Neural cell (in vitro differentiated cells): ENCODE data around the gene KIAA1210. TPM values are rescaled to one million over a fixed set of nuclear protein-coding genes. Genes with fewer than 3 reads are reported as not detected.

Source experiments
- H2AFZ ChIP-seq: fragments of 200-600, 300-800 bp; sonication (generic), shearing (Covaris generic); 2 replicates; pipeline ENCODE4 v1.6.0; 2014; ENCODE audit warnings: low read depth, mild to moderate bottlenecking, antibody characterized with exemption, low read length, moderate library complexity
- H3F3A ChIP-seq: fragments of 200-600 bp; shearing (Covaris generic); 2 replicates; pipeline ENCODE4 v1.6.1; 2016; ENCODE audit warnings: mild to moderate bottlenecking, moderate library complexity, mixed read lengths, antibody characterized with exemption, low read length; ENCODE audit not compliant: insufficient read depth, poor library complexity, severe bottlenecking
- H3K27ac ChIP-seq: fragments of 200-600, 300-800 bp; sonication (generic), shearing (Covaris generic); 2 replicates; pipeline ENCODE4 v1.5.1; 2014; ENCODE audit warnings: mild to moderate bottlenecking, low read length, moderate library complexity
- H3K27me3 ChIP-seq: fragments of 300-800, 200-600 bp; sonication (generic), shearing (Covaris generic); 2 replicates; pipeline ENCODE4 v1.6.0; 2014; ENCODE audit warnings: mild to moderate bottlenecking, low read depth, low read length, moderate library complexity; ENCODE audit not compliant: insufficient read depth
- H3K36me3 ChIP-seq: fragments of 300-800, 200-600 bp; sonication (generic), shearing (Covaris generic); 2 replicates; pipeline ENCODE4 v1.5.1; 2014; ENCODE audit warnings: mild to moderate bottlenecking, antibody characterized with exemption, low read length, moderate library complexity; ENCODE audit not compliant: insufficient read depth
- H3K4me2 ChIP-seq: fragments of 300-800, 200-600 bp; sonication (generic), shearing (Covaris generic); 2 replicates; pipeline ENCODE4 v1.6.0; 2014; ENCODE audit warnings: mild to moderate bottlenecking, low read length
- H3K4me3 ChIP-seq: fragments of 300-800, 200-600 bp; sonication (generic), shearing (Covaris generic); 2 replicates; pipeline ENCODE4 v1.5.1; 2014; ENCODE audit warnings: mild to moderate bottlenecking, low read length, moderate library complexity
- H3K79me2 ChIP-seq: fragments of 200-600 bp; shearing (Covaris generic); replicated peaks from 2 replicates; pipeline ENCODE4 v1.6.0; 2014; ENCODE audit warnings: mild to moderate bottlenecking, low read length, moderate library complexity; ENCODE audit not compliant: insufficient read depth
- H3K9ac ChIP-seq: fragments of 300-800, 200-600 bp; sonication (generic), shearing (Covaris generic); 2 replicates; pipeline ENCODE4 v1.6.1; 2016; ENCODE audit warnings: mild to moderate bottlenecking, low read length, mixed read lengths
- H3K9me2 ChIP-seq: fragments of 200-600 bp; shearing (Covaris generic); 2 replicates; pipeline ENCODE4 v1.6.1; 2016; ENCODE audit warnings: mild to moderate bottlenecking, low read length, mixed read lengths; ENCODE audit not compliant: insufficient read depth
- H3K9me3 ChIP-seq: fragments of 200-600, 300-800 bp; sonication (generic), shearing (Covaris generic); 2 replicates; pipeline ENCODE4 v1.6.1; 2016; ENCODE audit warnings: mild to moderate bottlenecking, mixed run types, low read length, moderate library complexity, mixed read lengths
- H4K20me1 ChIP-seq: fragments of 200-600 bp; shearing (Covaris generic); 2 replicates; pipeline ENCODE4 v1.6.1; 2016; ENCODE audit warnings: mild to moderate bottlenecking, mixed run types; ENCODE audit not compliant: insufficient read depth
- CTCF ChIP-seq: fragments of 450-650 bp; IDR thresholded peaks from 2 replicates; pipeline ENCODE4 v1.5.1; 2014; ENCODE audit warnings: antibody characterized with exemption, mild to moderate bottlenecking, moderate library complexity; ENCODE audit not compliant: poor library complexity, severe bottlenecking
- EP300 ChIP-seq: fragments of 450-650 bp; conservative IDR thresholded peaks from 2 replicates; pipeline ENCODE4 v1.6.1; 2014; ENCODE audit warnings: antibody characterized with exemption, mild to moderate bottlenecking, moderate library complexity; ENCODE audit not compliant: poor library complexity, severe bottlenecking
- EZH2 ChIP-seq: fragments of 200-600, 300-800 bp; shearing (Covaris generic), sonication (generic); IDR thresholded peaks from 2 replicates; pipeline ENCODE4 v1.6.1; 2014; ENCODE audit warnings: antibody characterized with exemption, low read length, borderline replicate concordance, mild to moderate bottlenecking; ENCODE audit not compliant: insufficient read depth, poor library complexity, severe bottlenecking
- MXI1 ChIP-seq: fragments of 450-650 bp; conservative IDR thresholded peaks from 2 replicates; pipeline ENCODE4 v1.6.1; 2014; ENCODE audit warnings: antibody characterized with exemption, mild to moderate bottlenecking; ENCODE audit not compliant: poor library complexity, severe bottlenecking
- POLR2AphosphoS5 ChIP-seq: IDR thresholded peaks from 2 replicates; pipeline ENCODE4 v1.6.1; 2012
- RAD21 ChIP-seq: fragments of 450-650 bp; conservative IDR thresholded peaks from 2 replicates; pipeline ENCODE4 v1.6.1; 2014; ENCODE audit warnings: antibody characterized with exemption, mild to moderate bottlenecking, moderate library complexity
- SMC3 ChIP-seq: fragments of 450-650 bp; conservative IDR thresholded peaks from 2 replicates; pipeline ENCODE4 v1.6.1; 2014; ENCODE audit warnings: antibody characterized with exemption, mild to moderate bottlenecking, moderate library complexity; ENCODE audit not compliant: poor library complexity
- TAF1 ChIP-seq: IDR thresholded peaks from 2 replicates; pipeline ENCODE4 v1.6.1; 2012; ENCODE audit warnings: low read depth
- polyA plus RNA-seq: library from polyadenylated mRNA; depleted of rRNA; stranded (reverse); fragments of >200 nt; gene quantifications from 2 replicates; pipeline ENCODE4 v1.2.3, GENCODE V29; 2014
- TF ChIP-seq, protein P1 (sequence below): IDR thresholded peaks from 2 replicates; pipeline ENCODE4 v1.6.1; 2012; ENCODE audit warnings: borderline replicate concordance

KIAA1210 gene
- polyA plus RNA-seq, 1 donor from 2014 or later: not detected

- H3K9me3 ChIP-seq: no peaks in the 10 kb centered on the region
- H3K9me2 ChIP-seq: no peaks in the 10 kb centered on the region
- no peak overlapping the region for H3K27ac ChIP-seq
- no peaks in the 10 kb centered on the region for H3K79me2 ChIP-seq
- no peak overlapping the region for H3K9ac ChIP-seq
- H4K20me1 ChIP-seq: no peaks in the 10 kb centered on the region
- H3K27me3 ChIP-seq: no peaks in the 10 kb centered on the region
- H3F3A ChIP-seq: no peaks in the 10 kb centered on the region
- no peaks in the 10 kb centered on the region for H3K36me3 ChIP-seq
- H3K4me3 ChIP-seq: no peak overlapping the region
- no peak overlapping the region for H2AFZ ChIP-seq
- no peak overlapping the region for H3K4me2 ChIP-seq
- TF ChIP-seq TAF1: no peak
- no peak for TF ChIP-seq SMC3
- TF ChIP-seq POLR2AphosphoS5: no peak
- TF ChIP-seq, protein P1, sequence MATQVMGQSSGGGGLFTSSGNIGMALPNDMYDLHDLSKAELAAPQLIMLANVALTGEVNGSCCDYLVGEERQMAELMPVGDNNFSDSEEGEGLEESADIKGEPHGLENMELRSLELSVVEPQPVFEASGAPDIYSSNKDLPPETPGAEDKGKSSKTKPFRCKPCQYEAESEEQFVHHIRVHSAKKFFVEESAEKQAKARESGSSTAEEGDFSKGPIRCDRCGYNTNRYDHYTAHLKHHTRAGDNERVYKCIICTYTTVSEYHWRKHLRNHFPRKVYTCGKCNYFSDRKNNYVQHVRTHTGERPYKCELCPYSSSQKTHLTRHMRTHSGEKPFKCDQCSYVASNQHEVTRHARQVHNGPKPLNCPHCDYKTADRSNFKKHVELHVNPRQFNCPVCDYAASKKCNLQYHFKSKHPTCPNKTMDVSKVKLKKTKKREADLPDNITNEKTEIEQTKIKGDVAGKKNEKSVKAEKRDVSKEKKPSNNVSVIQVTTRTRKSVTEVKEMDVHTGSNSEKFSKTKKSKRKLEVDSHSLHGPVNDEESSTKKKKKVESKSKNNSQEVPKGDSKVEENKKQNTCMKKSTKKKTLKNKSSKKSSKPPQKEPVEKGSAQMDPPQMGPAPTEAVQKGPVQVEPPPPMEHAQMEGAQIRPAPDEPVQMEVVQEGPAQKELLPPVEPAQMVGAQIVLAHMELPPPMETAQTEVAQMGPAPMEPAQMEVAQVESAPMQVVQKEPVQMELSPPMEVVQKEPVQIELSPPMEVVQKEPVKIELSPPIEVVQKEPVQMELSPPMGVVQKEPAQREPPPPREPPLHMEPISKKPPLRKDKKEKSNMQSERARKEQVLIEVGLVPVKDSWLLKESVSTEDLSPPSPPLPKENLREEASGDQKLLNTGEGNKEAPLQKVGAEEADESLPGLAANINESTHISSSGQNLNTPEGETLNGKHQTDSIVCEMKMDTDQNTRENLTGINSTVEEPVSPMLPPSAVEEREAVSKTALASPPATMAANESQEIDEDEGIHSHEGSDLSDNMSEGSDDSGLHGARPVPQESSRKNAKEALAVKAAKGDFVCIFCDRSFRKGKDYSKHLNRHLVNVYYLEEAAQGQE: no peak
- no peak for TF ChIP-seq CTCF
- TF ChIP-seq RAD21: no peak
- TF ChIP-seq EP300: no peak
- TF ChIP-seq EZH2: no peak
- no peak for TF ChIP-seq MXI1
These were observed 22.8 kb upstream of the KIAA1210 start for GRCh38 chrX:119150163-119151050.

DNA sequence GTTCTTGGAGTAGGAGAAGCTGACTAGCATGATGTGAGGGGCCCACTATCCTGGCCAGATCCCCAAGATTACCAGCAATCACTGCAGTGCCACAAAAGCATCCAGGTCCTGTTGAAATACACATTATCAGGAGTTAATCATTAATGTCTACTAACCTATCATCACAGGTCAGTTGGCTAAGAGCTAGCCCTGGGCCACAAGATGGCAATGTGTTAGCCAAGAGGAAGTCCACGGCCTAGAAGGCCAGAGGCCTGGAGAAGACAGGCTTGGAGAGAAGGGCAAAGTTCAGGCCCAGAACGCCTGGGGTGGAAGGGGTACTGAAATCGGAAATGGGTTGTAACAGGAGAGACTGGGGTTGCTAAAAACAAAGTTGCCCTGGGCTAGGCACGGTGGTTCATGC lies 19.9 kb upstream of the KIAA1210 start:
- Histone ChIP-seq H3K9me2 (no peaks in the 10 kb centered on the region), H3K36me3 (no peaks in the 10 kb centered on the region), H3K4me2 (no peak overlapping the region), H2AFZ (no peak overlapping the region), H3F3A (no peaks in the 10 kb centered on the region), H3K27ac (no peak overlapping the region), H3K79me2 (no peaks in the 10 kb centered on the region), H3K27me3 (no peaks in the 10 kb centered on the region), H3K4me3 (no peak overlapping the region), H3K9me3 (no peaks in the 10 kb centered on the region), H3K9ac (no peak overlapping the region), H4K20me1 (no peaks in the 10 kb centered on the region)
- no peak for TF ChIP-seq EP300
- no peak for TF ChIP-seq EZH2
- TF ChIP-seq SMC3: no peak
- TF ChIP-seq, protein P1: no peak
- no peak for TF ChIP-seq POLR2AphosphoS5
- TF ChIP-seq RAD21: no peak
- no peak for TF ChIP-seq CTCF
- TF ChIP-seq TAF1: no peak
- no peak for TF ChIP-seq MXI1
